Endometrial microvascular endothelial cells (primary cell): Measurements from ENCODE around the gene HMGA1. TPM values are rescaled to one million over a fixed set of nuclear protein-coding genes. Genes with fewer than 3 reads are reported as not detected.
"Not testable (repeated sequence)": the region's sequence is repeated elsewhere in the genome, so short reads cannot be mapped to it uniquely, and the experiment has no call there.

Source experiments
- in situ Hi-C: cut with HindIII; loops from 2 replicates; pipeline ENCODE4 v1.10.0; 2017; ENCODE audit warnings: low sequenced_read_pairs, low pct_unique_long_range_greater_than_20kb; ENCODE audit errors: inconsistent ontology term
- total RNA-seq: library from RNA; depleted of rRNA; stranded (reverse); fragments of >200 nt; gene quantifications from one replicate; pipeline ENCODE4 v1.2.3, GENCODE V29; 2015; ENCODE audit errors: inconsistent ontology term

The HMGA1 gene
- total RNA-seq, 1 donor from 2014 or later = 939 TPM

DNA sequence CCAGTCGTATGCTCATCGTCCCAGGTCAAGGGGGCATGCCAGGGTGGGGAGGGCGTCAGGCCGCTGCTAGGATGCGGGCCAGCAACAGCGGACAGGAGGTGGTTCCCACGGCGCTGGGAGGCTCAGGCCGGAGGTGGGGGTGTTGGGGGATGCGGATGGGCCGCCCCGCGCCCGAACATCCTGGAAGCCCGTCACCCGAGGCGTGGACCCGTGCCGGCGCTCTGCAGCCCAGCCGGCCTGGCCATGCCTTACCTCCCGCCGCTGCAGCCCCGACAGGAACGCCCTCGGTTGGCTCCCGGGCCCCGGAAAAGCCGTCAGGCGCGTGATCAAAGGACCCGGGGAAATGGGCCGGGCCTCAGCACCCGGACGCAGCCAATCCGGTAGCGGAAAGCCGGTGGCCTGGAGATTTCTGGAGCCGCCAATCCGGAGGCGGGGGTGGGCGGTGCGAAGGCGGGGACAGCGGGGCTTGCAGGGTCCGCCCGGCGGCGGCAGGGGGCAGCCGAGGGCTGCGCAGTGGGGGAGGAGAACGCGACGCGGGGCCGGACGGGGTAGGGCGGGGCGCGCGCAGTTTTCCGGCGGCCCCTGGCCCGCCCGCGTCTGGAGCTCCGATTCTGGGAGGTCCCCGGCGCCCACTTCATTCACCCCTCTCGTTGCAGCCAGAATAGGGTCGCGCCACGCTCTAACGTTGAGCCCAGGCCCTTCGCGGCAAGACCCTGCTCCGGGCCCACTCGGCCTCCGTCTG lies 12.2 kb downstream of the HMGA1 start, which contains the start of gene SMIM29:
SMIM29 (minus strand) TSS at position 280 of the 742 bp plus-strand sequence. CDS start 1,215 bp downstream, outside the sequence.
- in situ Hi-C loops = no loop called here

- in situ Hi-C loops = no loop called here
Observed at GRCh38 chr6:34249469-34250261, 13.0 kb downstream of the HMGA1 start.

DNA sequence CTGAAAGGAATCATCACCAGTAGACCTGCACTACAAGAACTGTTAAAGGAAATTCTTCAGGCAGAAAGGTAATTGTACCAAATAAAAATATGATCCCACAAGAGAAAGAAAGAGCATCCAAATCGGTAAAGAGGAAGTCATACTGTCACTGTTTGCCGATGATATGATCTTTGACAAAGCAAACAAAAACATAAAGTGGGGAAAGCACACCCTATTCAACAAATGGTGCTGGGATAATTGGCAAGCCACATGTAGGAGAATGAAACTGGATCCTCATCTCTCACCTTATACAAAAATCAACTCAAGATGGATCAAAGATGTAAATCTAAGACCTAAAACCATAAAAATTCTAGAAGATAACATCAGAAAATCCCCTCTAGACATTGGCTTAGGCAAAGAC lies 15.7 kb downstream of the HMGA1 start:
- in situ Hi-C loops = not testable (repeated sequence)

- in situ Hi-C loops = no loop called here
Observed at GRCh38 chr6:34259529-34260069, 22.9 kb downstream of the HMGA1 start.

DNA sequence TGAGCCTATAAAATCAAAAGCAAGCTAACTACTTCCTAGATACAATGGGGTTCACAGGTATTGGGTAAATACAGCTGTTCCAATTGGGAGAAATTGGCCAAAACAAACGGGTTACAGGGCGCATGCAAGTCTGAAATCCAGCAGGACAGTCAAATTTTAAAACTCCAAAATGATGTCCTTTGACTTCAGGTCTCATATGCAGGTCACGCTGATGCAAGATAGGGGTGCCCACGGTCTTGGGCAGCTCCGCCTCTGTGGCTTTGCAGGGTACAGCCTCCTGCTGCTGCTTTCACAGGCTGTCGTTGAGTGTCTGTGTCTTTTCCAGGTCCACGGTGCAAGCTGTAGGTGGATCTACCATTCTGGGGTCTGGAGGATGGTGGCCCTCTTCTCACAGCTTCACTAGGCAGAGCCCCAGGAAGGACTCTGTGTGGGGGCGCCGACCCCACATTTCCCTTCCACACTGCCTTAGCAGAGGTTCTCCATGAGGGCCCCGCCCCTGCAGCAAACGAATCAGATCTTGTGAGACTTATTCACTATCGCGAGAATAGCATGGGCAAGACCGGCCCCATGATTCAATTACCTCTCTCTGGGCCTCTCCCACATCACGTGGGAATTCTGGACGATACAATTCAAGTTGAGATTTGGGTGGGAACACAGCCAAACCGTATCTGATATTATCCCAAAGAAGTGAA lies 24.0 kb downstream of the HMGA1 start:
- in situ Hi-C loops = no loop called here

DNA sequence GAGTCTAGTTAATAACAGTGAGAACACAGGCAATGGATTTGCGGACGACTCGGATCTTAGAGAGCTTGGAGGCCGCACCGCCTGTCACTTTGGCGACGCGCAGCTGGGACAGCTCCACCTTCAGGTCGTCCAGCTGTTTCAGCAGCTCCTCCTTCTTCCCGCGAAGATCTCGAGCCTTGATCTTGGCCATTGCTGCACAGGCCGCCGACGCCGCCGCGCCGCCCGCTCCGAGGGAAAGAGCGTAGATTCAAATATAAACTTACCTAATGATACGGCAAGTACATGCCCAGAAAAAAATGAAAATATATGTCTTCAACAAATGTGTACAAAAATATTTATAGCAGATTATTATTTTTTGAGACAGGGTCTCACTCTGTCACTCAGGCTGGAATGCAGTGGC lies 26.8 kb downstream of the HMGA1 start:
- in situ Hi-C loops = not testable (repeated sequence)

DNA sequence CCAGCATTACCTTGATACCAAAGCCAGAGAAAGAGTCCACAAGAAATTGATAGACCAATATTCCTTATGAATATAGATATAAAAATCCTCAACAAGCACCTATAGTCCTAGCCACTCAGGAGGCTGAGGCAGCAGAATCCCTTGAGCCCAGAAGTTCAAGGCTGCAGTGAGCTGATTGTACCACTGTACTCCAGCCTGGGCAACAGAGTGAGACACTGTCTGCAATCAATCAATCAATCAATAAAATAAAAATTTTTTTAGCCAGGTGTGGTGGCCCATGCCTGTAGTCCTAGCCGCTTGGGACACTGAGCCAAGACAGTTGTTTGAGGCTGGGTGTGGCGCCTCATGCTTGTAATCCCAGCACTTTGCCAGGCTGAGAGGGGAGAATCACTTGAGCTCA lies 31.1 kb downstream of the HMGA1 start:
- in situ Hi-C loops = no loop called here

DNA sequence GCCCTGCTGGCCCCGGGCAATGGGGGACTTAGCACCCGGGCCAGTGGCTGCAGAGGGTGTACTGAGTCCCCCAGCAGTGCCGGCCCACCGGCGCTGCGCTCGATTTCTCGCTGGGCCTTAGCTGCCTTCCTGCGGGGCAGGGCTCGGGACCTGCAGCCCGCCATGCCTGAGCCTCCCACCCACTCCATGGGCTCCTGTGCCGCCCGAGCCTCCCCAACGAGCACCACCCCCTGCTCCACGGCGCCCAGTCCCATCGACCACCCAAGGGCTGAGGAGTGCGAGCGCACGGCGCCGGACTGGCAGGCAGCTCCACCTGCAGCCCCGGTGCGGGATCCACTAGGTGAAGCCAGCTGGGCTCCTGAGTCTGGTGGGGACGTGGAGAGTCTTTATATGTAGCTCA lies 32.5 kb downstream of the HMGA1 start:
- in situ Hi-C loops = not testable (repeated sequence)

GRCh38 chr6:34269658-34270341 lies 33.1 kb downstream of the HMGA1 start:
- in situ Hi-C loops = not testable (repeated sequence)

DNA sequence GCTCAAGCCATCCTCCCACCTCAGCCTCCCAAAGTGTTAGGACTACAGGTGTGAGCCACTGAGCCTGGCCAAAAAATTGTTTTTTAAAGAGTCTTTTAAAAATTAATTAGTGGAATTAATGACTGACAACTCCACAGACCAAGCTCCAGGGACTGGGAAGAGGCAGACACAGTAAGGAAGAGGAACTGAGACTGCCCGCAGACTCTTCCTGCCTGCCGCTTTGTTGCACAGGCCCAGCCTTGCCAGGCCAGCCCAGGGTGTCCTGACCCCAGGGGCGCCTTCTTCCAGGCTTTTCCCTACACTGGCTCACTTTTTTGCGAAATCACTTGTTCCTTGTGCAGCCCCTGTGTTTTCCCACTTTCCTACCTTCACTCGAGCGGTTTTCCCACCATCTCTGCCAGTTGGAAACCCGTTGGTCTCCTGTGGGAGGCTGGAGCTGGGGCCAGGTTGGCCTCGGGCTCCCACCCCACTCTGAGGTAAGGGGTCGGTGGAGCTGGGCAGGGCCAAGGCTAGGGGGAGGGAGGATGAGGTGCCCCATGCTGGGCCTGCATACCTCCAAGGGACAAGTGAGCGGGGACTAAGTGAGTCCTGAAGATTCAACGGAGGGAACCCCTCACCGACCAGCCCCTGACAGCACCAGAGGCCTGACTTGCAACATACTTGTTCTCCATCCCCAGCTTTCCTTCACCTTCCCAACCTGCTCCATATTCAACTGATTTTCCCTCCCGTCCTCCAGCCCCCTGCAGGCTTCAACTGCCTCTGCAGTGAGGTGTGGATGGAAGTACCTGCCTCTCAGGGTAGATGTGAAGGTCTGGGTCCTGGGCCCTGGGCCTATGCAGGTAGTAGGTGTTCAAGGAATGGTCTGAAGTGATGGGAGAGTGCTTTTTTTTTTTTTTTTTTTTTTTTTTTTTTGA lies 35.6 kb downstream of the HMGA1 start:
- in situ Hi-C loops = no loop called here

DNA sequence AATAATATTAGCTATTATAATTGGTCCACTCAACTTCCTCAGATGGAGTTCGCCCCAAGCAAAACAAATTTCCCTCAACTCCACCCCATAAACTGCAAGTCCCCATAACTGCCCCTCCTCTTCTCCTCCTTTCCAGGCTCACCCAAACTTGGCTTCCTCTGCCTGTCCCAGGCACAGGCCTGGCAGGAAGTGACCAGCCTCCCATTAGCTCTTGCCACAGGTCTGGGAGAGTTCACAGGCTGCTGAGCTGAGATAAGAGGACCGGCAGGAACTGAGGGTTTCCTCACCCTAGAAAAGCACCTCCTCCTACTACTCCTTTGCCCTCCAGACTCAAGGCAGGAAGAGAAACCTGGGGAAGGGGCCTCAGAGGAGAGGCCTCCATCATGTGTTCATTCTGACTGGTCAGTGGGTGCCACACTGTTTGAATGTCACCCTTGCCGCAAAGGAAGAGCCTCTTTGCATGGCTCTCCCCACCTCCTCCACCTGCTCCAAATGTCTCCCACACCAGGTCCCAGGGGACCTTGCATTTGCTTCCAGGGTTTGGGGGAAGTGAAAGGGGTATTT lies 36.7 kb downstream of the HMGA1 start:
- in situ Hi-C loops = no loop called here

GRCh38 chr6:34274129-34274528 lies 37.5 kb downstream of the HMGA1 start:
- in situ Hi-C loops = no loop called here

- in situ Hi-C loops = no loop called here
Observed at GRCh38 chr6:34275128-34275804, 38.6 kb downstream of the HMGA1 start.

DNA sequence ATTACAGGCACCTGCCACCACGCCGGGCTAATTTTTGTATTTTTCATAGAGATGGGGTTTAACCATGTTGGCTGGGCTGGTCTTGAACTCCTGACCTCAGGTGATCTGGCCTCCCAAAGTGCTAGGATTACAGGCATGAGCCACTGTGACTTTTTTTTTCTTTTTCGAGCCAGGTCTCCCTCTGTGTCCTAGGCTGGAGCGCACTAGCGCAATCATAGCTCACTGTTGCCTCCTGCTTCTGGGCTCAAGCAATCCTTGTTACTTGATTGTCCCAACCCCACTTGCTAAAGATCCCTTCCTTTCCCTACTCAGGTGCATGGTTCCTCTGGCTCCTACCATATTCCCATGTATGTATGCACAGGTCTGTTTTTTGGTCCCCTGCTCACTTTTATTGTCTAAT lies 39.5 kb downstream of the HMGA1 start:
- in situ Hi-C loops = no loop called here

GRCh38 chr6:34276881-34277762 lies 40.4 kb downstream of the HMGA1 start:
- in situ Hi-C loops = no loop called here

DNA sequence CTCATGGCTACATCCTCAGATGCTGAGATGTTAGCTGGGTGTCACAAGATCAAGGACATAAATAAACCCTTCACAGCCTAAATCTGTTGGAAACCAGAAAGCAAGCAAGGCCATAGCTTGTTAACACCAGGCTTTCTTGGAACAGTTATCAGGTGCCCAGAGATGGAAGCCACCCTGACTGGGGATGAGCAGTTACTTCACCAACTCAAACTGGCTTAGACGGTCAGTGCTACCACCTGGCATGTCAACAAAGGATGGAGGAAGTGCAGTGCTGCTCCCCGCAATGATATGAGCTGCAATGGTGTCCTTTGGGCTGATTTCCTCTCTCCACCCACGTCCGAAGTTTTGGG lies 41.1 kb downstream of the HMGA1 start:
- in situ Hi-C loops = no loop called here
